Measurements from ENCODE around the gene NME2. TPM values are rescaled to one million over a fixed set of nuclear protein-coding genes. Genes with fewer than 3 reads are reported as not detected.

The NME2 gene
- total and polyA plus RNA-seq, 10 of the 15 experiments (the other 5 are each of a cell fraction or from before 2014, with no cell fraction given): 497 to 1,030 (median 786) TPM

DNA sequence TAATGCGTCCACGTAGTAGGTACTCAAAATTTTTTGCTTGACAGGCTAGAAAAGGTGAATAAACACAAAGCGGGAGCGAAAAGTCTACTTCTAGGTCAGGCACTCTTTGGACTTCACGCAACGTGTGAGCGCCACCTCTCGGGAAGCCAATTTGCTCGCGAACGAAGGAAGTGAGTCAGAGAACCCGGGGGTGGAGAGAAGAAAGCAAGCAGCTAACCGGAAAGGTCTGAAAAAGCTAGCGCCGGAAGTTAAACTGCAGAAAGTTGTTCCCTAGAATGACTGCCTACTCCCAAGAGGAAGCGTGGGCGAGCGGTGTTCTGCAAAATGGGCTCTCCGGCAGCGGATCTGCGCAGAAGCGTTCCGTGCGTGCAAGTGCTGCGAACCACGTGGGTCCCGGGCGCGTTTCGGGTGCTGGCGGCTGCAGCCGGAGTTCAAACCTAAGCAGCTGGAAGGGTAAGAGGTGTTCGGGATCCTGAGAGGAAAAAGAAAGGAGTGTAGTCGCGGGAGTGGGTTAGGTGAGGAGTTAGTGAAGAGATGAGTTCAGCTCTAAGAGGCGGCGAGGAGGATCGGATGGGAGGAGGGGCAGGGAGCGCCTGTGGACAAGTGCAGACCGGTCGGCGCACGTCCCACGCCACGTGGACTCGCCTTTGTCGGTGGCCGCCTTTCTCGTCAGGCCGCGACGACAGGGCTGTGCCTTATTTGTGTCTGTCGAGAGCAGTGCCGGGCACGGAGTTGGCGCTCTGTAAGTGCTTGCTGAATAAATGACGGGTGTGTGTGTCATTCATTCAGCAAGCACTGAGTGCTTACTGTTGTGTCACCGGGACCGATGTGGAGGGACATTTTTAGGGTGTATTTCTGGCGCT, 12.8 kb upstream of the NME2 start, which contains the start of gene NME1 (continued):
- TF ChIP-seq E2F8 (IDR thresholded peaks at IDR 0.05; ENCODE audit: low read depth, partially characterized antibody) (peak; percentile 98), SIN3A (IDR thresholded peaks at IDR 0.05; ENCODE audit: low read depth, low read length) (peak; percentile 98), ESRRA (IDR thresholded peaks at IDR 0.05; ENCODE audit: low read length) (peak; percentile 91), NRF1 (conservative IDR thresholded peaks at IDR 0.05; ENCODE audit: low read depth, low read length) (no peak; the same call in 1 of the 2 replicates), NFIC (IDR thresholded peaks at IDR 0.05; ENCODE audit: low read depth, low read length) (no peak; the same call in 1 of the 2 replicates), POLR2AphosphoS5 (IDR thresholded peaks at IDR 0.05; ENCODE audit: low read length) (peak; percentile 91), HDAC2 (IDR thresholded peaks at IDR 0.05) (no peak), JUNB (IDR thresholded peaks at IDR 0.05) (peak; percentile 59), ASH2L (IDR thresholded peaks at IDR 0.05; ENCODE audit: borderline replicate concordance, low read depth) (peak; percentile 72; the same call in 1 of the 2 replicates), BMI1 (IDR thresholded peaks at IDR 0.05; ENCODE audit: borderline replicate concordance) (peak; percentile 39; the same call in 1 of the 2 replicates), KLF5 (IDR thresholded peaks at IDR 0.05; ENCODE audit: partially characterized antibody) (peak; percentile 88), CEBPZ (IDR thresholded peaks at IDR 0.05; ENCODE audit: low read depth, low read length) (peak; percentile 48; the same call in 1 of the 2 replicates), SIX5 (IDR thresholded peaks at IDR 0.05; ENCODE audit: low read depth, low read length, severe bottlenecking) (peak; percentile 83), RAD51 (IDR thresholded peaks at IDR 0.05) (peak; percentile 95), RUNX3 (IDR thresholded peaks at IDR 0.05; ENCODE audit: low read length) (peak; percentile 79), STAT3 (IDR thresholded peaks at IDR 0.05; ENCODE audit: low read depth, low read length) (peak; percentile 79; the same call in 1 of the 2 replicates), REST (IDR thresholded peaks at IDR 0.05; ENCODE audit: low read depth, low read length) (no peak), DPF2 (IDR thresholded peaks at IDR 0.05) (peak; percentile 71; the same call in 1 of the 2 replicates)
- TF ChIP-seq, protein P1, sequence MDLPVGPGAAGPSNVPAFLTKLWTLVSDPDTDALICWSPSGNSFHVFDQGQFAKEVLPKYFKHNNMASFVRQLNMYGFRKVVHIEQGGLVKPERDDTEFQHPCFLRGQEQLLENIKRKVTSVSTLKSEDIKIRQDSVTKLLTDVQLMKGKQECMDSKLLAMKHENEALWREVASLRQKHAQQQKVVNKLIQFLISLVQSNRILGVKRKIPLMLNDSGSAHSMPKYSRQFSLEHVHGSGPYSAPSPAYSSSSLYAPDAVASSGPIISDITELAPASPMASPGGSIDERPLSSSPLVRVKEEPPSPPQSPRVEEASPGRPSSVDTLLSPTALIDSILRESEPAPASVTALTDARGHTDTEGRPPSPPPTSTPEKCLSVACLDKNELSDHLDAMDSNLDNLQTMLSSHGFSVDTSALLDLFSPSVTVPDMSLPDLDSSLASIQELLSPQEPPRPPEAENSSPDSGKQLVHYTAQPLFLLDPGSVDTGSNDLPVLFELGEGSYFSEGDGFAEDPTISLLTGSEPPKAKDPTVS (IDR thresholded peaks at IDR 0.05; ENCODE audit: low read depth, low read length): peak; percentile 94

Data from GM12878 (cell line).